GM12872 (cell line): ENCODE measurements around the gene TMIGD2.

Experiments used
- CTCF ChIP-seq: IDR thresholded peaks from 3 replicates; pipeline ENCODE4 v1.5.1; 2011; ENCODE audit warnings: low read depth, mild to moderate bottlenecking, low read length, moderate library complexity; ENCODE audit not compliant: insufficient read depth

TMIGD2 gene

GRCh38 chr19:4322942-4323665 lies 20.9 kb upstream of the TMIGD2 start:
- no peak for TF ChIP-seq CTCF

- TF ChIP-seq CTCF: no peak
These were observed 18.2 kb upstream of the TMIGD2 start for GRCh38 chr19:4320419-4320818.

- TF ChIP-seq CTCF: no peak
These were observed 17.0 kb upstream of the TMIGD2 start for GRCh38 chr19:4319067-4319718.

- no peak for TF ChIP-seq CTCF
These were observed 16.3 kb upstream of the TMIGD2 start for GRCh38 chr19:4318460-4318859.

GRCh38 chr19:4316956-4317355 lies 14.8 kb upstream of the TMIGD2 start:
- TF ChIP-seq CTCF: no peak

GRCh38 chr19:4313847-4314490 lies 11.8 kb upstream of the TMIGD2 start:
- TF ChIP-seq CTCF: no peak

- no peak for TF ChIP-seq CTCF
These were observed 8.3 kb upstream of the TMIGD2 start for GRCh38 chr19:4310247-4311121.
